DND-41 (cell line): ENCODE data around the gene TAS2R3.

ENCODE experiments used
- ATAC-seq: fragments of 200-7000 bp; cut with Tn5 transposase; 3 replicates; pipeline ENCODE4 v1.9.1; 2021; ENCODE audit warnings: low read depth; ENCODE audit not compliant: insufficient read depth
- DNase-seq: peaks from one replicate; pipeline ENCODE4 v3.0.0-alpha.2; 2020
- H2AFZ ChIP-seq: 2 replicates; pipeline ENCODE4 v1.6.0; 2012; ENCODE audit warnings: low read depth, low read length
- H3K27ac ChIP-seq: 2 replicates; pipeline ENCODE4 v1.5.1; 2012; ENCODE audit warnings: low read length, inconsistent platforms
- H3K27me3 ChIP-seq: fragments of 200-600 bp; sonication (generic); 2 replicates; pipeline ENCODE4 v1.6.0; 2012; ENCODE audit warnings: low read length, mild to moderate bottlenecking, inconsistent platforms; ENCODE audit not compliant: insufficient read depth, poor library complexity
- H3K36me3 ChIP-seq: 2 replicates; pipeline ENCODE4 v1.5.1; 2012; ENCODE audit warnings: low read length, inconsistent platforms; ENCODE audit not compliant: insufficient read depth
- H3K4me1 ChIP-seq: 2 replicates; pipeline ENCODE4 v1.5.1; 2012; ENCODE audit warnings: mild to moderate bottlenecking, low read length; ENCODE audit not compliant: insufficient read depth
- H3K4me2 ChIP-seq: 2 replicates; pipeline ENCODE4 v1.6.0; 2012; ENCODE audit warnings: mild to moderate bottlenecking, moderate library complexity, low read length, inconsistent platforms; ENCODE audit not compliant: insufficient read depth
- H3K4me3 ChIP-seq, 2 experiments: fragments of 200-600 bp in 1 of 2; shearing (Covaris generic) in 1 of 2; 2 replicates each; pipeline ENCODE4 v1.5.1; 2012 to 2016; ENCODE audit warnings: inconsistent platforms in 2 of 2, low read length in 2 of 2, mild to moderate bottlenecking in 2 of 2, low read depth in 1 of 2, moderate library complexity in 1 of 2
- H3K79me2 ChIP-seq: 2 replicates; pipeline ENCODE4 v1.6.0; 2012; ENCODE audit warnings: low read length, inconsistent platforms; ENCODE audit not compliant: insufficient read depth
- H3K9ac ChIP-seq: 2 replicates; pipeline ENCODE4 v1.6.0; 2012; ENCODE audit warnings: low read depth, mild to moderate bottlenecking, inconsistent platforms, low read length, moderate library complexity
- H3K9me3 ChIP-seq: 2 replicates; pipeline ENCODE4 v1.5.1; 2012; ENCODE audit warnings: low read length, moderate library complexity, mild to moderate bottlenecking, inconsistent platforms; ENCODE audit not compliant: insufficient read depth, severe bottlenecking
- H4K20me1 ChIP-seq: 2 replicates; pipeline ENCODE4 v1.6.0; 2012; ENCODE audit warnings: low read length; ENCODE audit not compliant: insufficient read depth
- EZH2 ChIP-seq: IDR thresholded peaks from 3 replicates; pipeline ENCODE4 v1.6.1; 2012; ENCODE audit warnings: borderline replicate concordance, low read depth, mild to moderate bottlenecking, moderate library complexity, low read length, inconsistent platforms; ENCODE audit not compliant: severe bottlenecking
- TF ChIP-seq, protein P1 (sequence below): IDR thresholded peaks from 2 replicates; pipeline ENCODE4 v1.5.1; 2012; ENCODE audit warnings: borderline replicate concordance, low read length, moderate library complexity, mild to moderate bottlenecking; ENCODE audit not compliant: poor library complexity, severe bottlenecking; ENCODE audit errors: extremely low read depth

Gene TAS2R3

DNA sequence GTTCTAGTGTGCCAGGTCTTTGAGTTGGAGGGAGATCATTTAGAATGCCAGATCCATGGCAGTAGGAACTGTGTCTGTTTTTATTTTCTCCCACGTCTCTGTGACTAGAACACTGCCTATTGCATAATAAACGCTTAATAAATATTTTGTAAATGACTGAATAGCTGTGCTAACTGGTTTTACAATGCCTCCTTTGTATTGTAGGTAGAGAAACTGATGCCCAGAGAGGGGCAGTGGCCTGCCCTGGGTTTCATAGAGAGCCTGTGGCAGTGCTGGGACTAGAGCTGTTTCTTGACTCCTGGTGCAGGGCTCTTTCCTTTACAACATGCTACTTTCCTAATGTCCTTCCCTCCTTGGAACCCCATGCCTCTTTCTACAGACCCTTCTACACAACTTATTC, 28.6 kb downstream of the TAS2R3 start:
- TF ChIP-seq, protein P1, sequence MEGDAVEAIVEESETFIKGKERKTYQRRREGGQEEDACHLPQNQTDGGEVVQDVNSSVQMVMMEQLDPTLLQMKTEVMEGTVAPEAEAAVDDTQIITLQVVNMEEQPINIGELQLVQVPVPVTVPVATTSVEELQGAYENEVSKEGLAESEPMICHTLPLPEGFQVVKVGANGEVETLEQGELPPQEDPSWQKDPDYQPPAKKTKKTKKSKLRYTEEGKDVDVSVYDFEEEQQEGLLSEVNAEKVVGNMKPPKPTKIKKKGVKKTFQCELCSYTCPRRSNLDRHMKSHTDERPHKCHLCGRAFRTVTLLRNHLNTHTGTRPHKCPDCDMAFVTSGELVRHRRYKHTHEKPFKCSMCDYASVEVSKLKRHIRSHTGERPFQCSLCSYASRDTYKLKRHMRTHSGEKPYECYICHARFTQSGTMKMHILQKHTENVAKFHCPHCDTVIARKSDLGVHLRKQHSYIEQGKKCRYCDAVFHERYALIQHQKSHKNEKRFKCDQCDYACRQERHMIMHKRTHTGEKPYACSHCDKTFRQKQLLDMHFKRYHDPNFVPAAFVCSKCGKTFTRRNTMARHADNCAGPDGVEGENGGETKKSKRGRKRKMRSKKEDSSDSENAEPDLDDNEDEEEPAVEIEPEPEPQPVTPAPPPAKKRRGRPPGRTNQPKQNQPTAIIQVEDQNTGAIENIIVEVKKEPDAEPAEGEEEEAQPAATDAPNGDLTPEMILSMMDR = no peak
- TF ChIP-seq EZH2 = no peak
- Histone ChIP-seq H3K9me3 (no peaks in the 10 kb centered on the region), H3K79me2 (no peaks in the 10 kb centered on the region), H3K27me3 (no peaks in the 10 kb centered on the region), H4K20me1 (no peaks in the 10 kb centered on the region), H3K4me3 (no peak overlapping the region), H2AFZ (no peak overlapping the region), H3K36me3 (0 out of 2 replicates have a peak, but pooled peaks cover 7% of the 10 kb centered on the region), H3K27ac (no peak overlapping the region), H3K4me2 (no peak overlapping the region), H3K9ac (no peak overlapping the region), H3K4me1 (no peaks in the 10 kb centered on the region)
- DNase-seq (no peak), ATAC-seq (no peak)
